GM21447 (cell line): Measurements from ENCODE around the gene GCC2.
"Not testable (repeated sequence)": the region's sequence is repeated elsewhere in the genome, so short reads cannot be mapped to it uniquely, and the experiment has no call there.

ENCODE experiments used
- ATAC-seq: cut with Tn5 transposase; IDR thresholded peaks from one replicate; pipeline ENCODE4 v1.9.1; 2021; ENCODE audit not compliant: unreplicated experiment

GCC2 gene, protein sequence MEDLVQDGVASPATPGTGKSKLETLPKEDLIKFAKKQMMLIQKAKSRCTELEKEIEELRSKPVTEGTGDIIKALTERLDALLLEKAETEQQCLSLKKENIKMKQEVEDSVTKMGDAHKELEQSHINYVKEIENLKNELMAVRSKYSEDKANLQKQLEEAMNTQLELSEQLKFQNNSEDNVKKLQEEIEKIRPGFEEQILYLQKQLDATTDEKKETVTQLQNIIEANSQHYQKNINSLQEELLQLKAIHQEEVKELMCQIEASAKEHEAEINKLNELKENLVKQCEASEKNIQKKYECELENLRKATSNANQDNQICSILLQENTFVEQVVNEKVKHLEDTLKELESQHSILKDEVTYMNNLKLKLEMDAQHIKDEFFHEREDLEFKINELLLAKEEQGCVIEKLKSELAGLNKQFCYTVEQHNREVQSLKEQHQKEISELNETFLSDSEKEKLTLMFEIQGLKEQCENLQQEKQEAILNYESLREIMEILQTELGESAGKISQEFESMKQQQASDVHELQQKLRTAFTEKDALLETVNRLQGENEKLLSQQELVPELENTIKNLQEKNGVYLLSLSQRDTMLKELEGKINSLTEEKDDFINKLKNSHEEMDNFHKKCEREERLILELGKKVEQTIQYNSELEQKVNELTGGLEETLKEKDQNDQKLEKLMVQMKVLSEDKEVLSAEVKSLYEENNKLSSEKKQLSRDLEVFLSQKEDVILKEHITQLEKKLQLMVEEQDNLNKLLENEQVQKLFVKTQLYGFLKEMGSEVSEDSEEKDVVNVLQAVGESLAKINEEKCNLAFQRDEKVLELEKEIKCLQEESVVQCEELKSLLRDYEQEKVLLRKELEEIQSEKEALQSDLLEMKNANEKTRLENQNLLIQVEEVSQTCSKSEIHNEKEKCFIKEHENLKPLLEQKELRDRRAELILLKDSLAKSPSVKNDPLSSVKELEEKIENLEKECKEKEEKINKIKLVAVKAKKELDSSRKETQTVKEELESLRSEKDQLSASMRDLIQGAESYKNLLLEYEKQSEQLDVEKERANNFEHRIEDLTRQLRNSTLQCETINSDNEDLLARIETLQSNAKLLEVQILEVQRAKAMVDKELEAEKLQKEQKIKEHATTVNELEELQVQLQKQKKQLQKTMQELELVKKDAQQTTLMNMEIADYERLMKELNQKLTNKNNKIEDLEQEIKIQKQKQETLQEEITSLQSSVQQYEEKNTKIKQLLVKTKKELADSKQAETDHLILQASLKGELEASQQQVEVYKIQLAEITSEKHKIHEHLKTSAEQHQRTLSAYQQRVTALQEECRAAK (N-terminal part only)

GRCh38 chr2:108448678-108449409 lies at the start of gene GCC2:
Gene GCC2, plus strand, starts transcription at chr2:108449206. Its CDS starts 69 bp downstream, at chr2:108449275.
- ATAC-seq, result peak; percentile 98

DNA sequence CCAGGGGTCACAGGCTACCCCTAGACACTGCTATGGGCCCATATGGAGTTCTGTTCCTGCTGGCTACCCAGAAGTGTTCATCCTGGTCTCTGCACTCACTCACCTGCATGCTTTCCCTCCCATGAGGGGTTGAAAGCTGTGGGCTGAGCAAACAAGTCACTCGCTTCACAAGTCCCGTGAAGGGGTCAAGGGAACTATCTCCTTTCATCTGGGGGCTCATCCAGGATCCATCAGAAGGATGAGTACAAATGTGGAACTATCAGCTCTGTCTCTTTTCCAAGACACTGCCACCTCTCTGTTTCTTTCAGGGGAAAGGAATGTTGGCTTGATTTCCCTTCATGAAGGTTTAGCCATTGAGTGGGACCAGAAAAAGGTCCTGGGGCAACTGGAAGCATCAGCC lies 49.5 kb upstream of the GCC2 start:
- ATAC-seq, result no peak

DNA sequence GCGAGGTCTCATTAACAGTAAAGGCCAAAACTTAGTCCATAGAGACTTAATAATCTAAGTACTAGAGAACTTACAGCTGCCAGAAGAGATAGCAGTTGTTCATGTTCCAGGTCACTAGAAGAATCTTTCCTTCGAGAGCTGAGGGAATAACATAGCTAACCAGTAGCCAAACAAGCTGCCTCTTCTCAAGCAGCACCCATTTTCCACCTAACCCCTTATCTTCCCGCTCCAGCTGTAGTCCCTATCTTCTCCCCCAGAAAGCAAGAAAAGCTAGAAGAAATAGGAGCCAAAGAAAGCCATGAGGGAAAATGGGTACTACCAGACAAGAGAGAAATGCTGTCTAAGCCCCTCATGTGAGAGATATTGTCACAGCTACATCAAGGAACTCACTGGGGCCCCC lies 47.2 kb upstream of the GCC2 start:
- ATAC-seq, result no peak

DNA sequence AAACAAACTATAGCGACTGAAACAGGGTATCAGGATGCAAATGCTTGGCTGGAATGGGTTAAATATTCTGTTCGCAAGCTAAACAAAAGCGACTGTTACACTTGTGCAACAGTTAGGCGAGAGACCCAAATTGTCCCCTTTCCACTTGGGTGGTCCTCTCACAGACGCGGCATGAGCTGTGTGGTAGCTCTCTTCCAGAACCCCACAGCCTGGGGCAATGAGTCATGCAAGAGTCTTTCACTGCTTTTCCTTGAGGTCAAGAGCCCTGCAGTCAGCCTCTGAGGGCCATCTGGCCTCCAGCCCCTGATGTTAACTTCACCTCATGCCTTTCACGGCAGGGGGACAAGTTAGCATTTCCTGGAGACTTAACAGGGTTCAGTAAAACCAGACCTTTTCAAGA lies 45.5 kb upstream of the GCC2 start:
- ATAC-seq, result no peak

- ATAC-seq, result no peak
These were observed 44.1 kb upstream of the GCC2 start for GRCh38 chr2:108404784-108405397.

DNA sequence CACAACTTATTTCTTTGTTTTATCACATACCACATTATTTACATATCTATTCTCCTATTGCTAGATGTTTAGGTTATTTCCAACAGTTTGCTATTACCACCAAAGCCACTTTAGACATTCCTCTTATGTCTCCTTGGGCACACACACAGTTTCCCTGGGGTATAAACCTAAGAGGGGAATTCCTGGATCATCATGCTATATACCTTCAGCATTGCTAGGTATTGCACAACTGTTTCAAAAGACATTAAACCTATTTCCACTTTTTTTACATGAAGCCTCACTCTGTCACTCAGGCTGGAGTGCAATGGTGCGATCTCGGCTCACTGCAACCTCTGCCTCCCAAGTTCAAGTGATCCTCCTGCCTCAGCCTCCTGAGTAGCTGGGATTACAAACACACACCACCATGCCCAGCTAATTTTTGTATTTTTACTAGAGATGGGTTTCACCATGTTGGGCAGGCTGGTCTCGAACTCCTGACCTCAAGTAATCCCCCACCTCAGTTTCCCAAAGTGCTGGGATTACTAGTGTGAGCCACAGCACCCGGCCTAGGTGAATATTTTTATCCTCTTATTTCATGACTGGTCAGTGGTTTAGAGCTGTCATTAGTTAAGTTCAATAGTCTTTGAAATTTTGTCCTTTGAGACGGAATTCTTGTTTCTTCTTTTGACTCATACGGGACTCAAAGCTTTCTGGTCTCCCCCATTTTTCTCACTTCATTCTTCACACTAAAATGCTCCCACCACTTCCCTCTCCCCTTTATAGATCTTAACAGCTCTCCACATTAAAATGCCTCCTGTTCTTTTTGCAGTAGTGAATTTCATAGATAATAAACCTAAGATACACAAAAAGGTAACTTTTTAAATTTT lies 40.9 kb upstream of the GCC2 start:
- ATAC-seq, result no peak

GRCh38 chr2:108409768-108410167 lies 39.2 kb upstream of the GCC2 start:
- ATAC-seq, result no peak

DNA sequence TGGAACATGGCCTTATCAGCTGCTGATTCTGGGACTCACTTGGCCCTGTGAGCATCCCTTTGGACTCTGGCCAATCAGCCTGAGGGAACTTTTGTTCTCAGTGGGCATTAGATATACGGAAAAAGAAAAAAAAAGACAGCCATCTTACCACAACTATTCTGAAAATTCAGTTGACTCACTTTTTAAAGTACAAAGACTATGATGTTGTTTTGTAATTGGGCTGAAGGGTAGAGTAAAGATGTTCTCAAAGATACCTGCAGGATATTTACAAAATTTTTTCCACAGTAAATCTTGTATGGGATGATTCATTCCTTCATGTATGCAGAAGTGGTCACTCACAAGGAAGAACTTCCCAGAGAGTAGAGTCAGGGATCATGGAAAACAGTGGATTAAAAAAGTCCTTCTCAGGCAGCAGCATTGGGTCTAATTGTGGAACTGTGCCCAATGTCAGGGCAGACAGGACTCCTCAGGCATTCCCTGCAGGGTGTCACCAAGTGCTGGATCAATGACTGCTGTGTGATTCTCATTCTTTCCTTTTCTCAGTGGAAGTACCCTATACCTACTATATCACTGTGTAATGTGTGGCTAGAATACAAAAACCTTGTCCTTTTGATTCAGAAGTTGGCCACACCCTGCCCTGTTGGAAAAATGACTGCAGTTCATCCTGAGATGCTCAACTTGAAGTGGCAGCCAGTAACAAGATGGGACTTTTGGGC lies 35.9 kb upstream of the GCC2 start:
- ATAC-seq, result no peak

- no peak for ATAC-seq
These were observed 35.3 kb upstream of the GCC2 start for GRCh38 chr2:108413711-108414095.

- no peak for ATAC-seq
These were observed 34.6 kb upstream of the GCC2 start for GRCh38 chr2:108414256-108414876.

DNA sequence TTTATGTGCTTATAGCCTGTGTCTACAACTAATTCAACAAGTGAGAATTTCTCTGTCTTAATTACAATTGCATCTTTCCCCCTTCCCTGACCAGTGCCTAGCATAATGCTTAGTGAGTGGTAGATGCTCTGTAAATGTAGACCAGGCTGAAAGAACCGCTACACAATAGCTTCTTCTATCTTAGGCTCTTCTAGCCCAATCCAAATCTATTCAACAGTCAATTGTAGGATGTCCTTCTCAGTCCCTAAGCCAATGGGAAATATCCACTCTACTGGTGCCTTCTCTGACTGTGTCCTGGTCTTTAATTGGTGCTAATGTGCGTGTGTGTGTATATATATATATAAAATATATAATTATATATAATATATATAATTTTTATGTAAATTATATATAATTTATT lies 34.1 kb upstream of the GCC2 start:
- no peak for ATAC-seq

DNA sequence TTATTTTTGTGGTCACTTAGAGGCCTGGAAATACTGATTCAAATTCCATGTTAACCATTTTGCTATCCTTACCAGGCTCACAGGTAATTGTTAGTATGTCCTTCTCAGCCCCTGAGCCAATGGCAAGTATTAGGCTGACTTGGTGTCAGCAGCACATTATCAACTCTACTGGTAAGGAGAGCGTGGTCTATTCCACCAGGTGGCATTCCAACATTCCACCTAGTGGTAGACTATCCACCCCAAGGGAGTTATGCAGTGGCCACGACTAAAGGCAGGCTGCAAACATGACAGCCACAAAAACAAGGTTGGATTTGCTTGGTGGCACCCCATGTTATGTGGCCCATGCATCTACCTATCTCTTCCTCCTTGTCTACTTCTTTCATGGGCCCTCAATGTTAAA lies 31.8 kb upstream of the GCC2 start:
- ATAC-seq, result no peak

DNA sequence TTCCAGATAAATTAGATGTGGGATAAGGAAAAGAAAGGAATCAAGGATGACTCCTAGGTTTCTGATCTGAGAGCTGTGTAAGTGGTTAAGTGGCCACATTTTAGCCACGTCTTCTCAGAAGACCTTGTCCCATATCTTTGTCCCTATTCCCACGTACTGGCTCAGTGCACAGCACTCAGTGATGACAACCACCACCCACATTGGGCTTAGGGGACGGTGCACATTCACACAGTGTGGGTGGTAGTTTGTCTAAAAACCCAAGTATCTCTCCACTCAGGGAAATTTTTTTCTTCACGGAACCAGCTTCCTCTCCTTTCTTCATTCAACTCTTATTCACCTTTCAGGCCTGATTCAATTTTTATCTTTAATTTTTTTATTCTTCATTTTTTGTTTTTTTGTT lies 30.6 kb upstream of the GCC2 start:
- no peak for ATAC-seq

DNA sequence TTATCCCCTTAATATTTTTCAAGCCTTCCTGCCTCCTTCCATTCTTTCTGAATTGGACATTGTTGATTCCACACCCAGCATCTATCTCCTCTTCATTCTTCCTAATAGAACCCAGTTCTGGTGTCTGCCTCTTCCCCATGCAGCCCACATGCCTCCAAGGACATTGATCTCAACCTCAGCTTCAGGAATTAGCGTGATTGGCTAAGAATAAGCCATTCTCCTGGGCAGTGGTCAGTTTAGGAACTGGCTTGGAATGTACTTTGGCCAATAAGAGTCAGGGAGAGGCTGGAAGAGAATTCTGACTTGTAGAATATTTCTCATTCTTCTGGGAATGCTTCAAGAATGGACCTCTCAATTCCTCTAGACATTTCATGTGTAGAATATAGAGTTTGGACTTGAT lies 25.9 kb upstream of the GCC2 start:
- ATAC-seq, result no peak

DNA sequence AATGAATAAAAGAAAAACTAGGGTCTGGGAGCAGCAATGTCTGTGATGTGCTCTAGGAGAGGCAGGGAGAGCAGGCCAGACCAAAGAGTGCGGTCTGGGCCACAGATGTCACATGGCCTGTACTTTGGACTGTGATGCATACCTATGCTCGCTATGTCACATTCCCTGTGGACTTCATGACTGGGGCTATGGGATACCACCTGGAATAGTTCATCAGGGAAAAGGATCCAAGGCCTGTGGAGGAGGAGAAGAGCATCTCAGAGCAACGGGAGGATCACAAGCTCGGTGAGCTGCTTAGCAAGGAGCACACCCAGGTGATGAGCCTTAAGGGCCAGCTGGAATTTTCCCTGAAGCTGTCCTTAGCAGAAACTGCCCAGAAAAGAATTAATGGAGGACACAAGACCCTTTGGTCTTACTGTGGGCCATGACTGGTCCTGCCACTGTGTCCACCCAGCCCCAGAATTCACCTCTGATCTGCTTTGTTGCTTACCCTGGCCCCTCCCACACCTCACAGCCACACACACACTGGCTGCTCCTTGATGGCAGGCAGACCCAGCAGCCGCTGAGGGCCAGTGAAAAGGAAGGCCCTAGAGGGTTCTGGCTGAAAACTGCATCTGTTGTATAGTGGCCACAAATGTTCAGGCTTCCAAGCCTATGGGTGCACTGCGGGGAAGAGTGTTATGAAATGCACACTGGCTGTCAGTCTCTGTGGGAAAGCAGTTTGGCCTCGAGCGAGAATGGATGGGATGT lies 25.3 kb upstream of the GCC2 start:
- ATAC-seq, result no peak

DNA sequence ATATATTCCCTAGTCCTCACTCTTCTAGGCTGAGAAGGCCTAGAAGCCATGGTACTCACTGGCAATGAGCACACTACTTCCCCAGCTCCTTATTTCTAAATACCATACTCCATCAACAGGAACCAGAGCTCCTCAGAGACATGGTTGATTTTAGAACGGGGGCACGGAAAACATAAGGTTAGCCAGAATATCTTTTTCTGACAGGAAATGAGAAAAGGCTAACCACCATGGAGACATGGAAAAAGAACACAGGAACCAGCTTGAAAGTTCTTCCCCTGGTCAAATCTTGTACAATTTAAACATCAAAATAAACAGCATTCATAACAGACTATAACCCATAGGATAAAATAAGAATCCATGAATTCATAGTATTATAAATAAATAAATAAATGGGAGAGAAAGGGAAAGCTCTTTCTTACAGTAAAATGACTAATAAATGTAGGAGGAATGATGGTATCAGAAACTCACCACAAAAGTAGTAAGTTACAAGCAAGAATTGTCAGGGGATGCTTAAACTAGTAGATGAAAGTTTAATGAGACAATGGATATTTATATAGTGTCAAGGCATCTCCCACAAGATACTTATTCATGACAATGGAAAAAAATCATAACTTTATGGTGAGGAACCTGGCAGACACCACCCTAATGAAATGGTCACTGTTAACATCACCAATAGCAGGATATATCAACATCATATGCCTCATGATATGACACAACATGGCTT lies 20.6 kb upstream of the GCC2 start:
- ATAC-seq, result no peak

DNA sequence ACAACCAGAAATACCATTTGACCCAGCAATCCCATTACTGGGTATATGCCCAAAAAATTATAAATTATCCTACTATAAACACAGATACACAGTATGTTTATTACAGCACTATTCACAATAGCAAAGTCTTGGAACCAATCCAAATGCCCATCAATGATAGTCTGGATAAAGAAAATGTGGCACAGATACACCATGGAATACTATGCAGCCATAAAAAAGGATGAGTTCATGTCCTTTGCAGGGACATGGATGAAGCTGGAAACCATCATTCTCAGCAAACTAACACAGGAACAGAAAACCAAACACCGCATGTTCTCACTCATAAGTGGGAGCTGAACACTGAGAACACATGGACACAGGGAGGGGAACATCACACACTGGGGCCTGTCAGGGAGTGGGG lies 13.4 kb upstream of the GCC2 start:
- ATAC-seq, result not testable (repeated sequence)
